ENCODE results near the gene USH2A.

DNA sequence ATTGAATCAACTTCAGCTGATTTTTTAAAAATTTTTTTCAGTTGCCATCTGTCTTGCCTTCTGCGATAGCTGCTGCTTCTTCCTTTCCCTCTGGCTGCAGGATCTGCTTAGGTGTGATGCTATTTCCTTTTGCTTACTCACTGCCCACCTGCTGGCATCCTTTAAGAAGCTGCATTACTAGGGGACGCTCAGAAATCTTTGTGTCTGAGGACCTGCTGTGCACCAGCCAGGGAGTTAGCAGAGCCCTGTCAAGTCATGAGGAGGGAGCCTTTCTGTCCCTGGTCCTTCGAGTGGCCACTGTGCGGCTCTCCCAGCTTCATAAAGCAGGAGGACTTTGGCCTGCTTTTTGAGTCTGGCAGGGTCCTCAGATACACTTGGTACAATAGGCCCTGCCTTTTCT is 327.8 kb downstream of the USH2A start:
- TF ChIP-seq, protein P1, sequence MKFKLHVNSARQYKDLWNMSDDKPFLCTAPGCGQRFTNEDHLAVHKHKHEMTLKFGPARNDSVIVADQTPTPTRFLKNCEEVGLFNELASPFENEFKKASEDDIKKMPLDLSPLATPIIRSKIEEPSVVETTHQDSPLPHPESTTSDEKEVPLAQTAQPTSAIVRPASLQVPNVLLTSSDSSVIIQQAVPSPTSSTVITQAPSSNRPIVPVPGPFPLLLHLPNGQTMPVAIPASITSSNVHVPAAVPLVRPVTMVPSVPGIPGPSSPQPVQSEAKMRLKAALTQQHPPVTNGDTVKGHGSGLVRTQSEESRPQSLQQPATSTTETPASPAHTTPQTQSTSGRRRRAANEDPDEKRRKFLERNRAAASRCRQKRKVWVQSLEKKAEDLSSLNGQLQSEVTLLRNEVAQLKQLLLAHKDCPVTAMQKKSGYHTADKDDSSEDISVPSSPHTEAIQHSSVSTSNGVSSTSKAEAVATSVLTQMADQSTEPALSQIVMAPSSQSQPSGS (tag by site-specific recombination; IDR thresholded peaks at IDR 0.05; ENCODE audit: low read depth): no peak
- TF ChIP-seq SP2 (tag by site-specific recombination; IDR thresholded peaks at IDR 0.05) (no peak), BCL11A (tag by site-specific recombination; IDR thresholded peaks at IDR 0.05; ENCODE audit: low read depth) (no peak)

Data from HEK293 (cell line).